Caco-2 (cell line): ENCODE data around the gene NIPSNAP2. TPM values are rescaled to one million over a fixed set of nuclear protein-coding genes. Genes with fewer than 3 reads are reported as not detected.
A peak's percentile ranks its signal among the peaks of the same experiment; 100 is the strongest.
"Not testable (repeated sequence)": the region's sequence is repeated elsewhere in the genome, so short reads cannot be mapped to it uniquely, and the experiment has no call there.

Experiments
- BruUV-seq: library from RNA; stranded (reverse); fragments of 400-500 nt; replicated peaks from 2 replicates; lab custom pipeline; 2021; lab: Mats Ljungman, UMichigan
- CTCF ChIA-PET: fragments of 300-600 bp; sonication (Branson Sonifier 250); formaldehyde crosslinking; loops from one replicate; lab custom pipeline; 2022; ENCODE audit warnings: antibody characterized with exemption; lab: Charles Lee
- POLR2A ChIA-PET: fragments of 300-600 bp; sonication (Branson Sonifier 250); formaldehyde crosslinking; loops from one replicate; lab custom pipeline; 2022; ENCODE audit warnings: antibody characterized with exemption; lab: Charles Lee
- DNase-seq, 2 experiments: peaks; one replicate each; pipeline versions ENCODE4 v3.0.0 to v3.0.0-alpha.2; 2020 to 2022
- H3K27me3 ChIP-seq: replicated peaks from 2 replicates; pipeline ENCODE4 v1.6.0; 2011; ENCODE audit warnings: low read length; ENCODE audit not compliant: control insufficient read depth, insufficient read depth
- H3K36me3 ChIP-seq: 2 replicates; pipeline ENCODE4 v1.5.1; 2011; ENCODE audit warnings: low read length; ENCODE audit not compliant: control insufficient read depth, insufficient read depth
- H3K4me1 ChIP-seq: fragments of 250-450 bp; sonication (Bioruptor Pico); 2 replicates; pipeline ENCODE4 v1.5.1; 2020; ENCODE audit warnings: mild to moderate bottlenecking
- H3K4me3 ChIP-seq: 2 replicates; pipeline ENCODE4 v1.5.1; 2011; ENCODE audit warnings: low read depth, mild to moderate bottlenecking, control low read depth, low read length
- H3K9me3 ChIP-seq: fragments of 250-450 bp; sonication (Bioruptor Pico); 2 replicates; pipeline ENCODE4 v1.5.1; 2020; ENCODE audit warnings: mild to moderate bottlenecking, moderate library complexity
- H3K27ac Mint-ChIP-seq: one replicate; pipeline ENCODE4 v1.8.0; 2022; ENCODE audit warnings: mixed read lengths; ENCODE audit not compliant: unreplicated experiment
- H3K27me3 Mint-ChIP-seq: one replicate; pipeline ENCODE4 v1.8.0; 2022; ENCODE audit warnings: mixed read lengths; ENCODE audit not compliant: insufficient read depth, unreplicated experiment
- H3K36me3 Mint-ChIP-seq: one replicate; pipeline ENCODE4 v1.8.0; 2022; ENCODE audit warnings: mild to moderate bottlenecking, mixed read lengths; ENCODE audit not compliant: insufficient read depth, unreplicated experiment
- H3K4me1 Mint-ChIP-seq: one replicate; pipeline ENCODE4 v1.8.0; 2022; ENCODE audit warnings: low read depth, mixed read lengths; ENCODE audit not compliant: unreplicated experiment
- H3K4me3 Mint-ChIP-seq: one replicate; pipeline ENCODE4 v1.8.0; 2022; ENCODE audit warnings: mild to moderate bottlenecking, moderate library complexity, mixed read lengths; ENCODE audit not compliant: unreplicated experiment
- H3K9me3 Mint-ChIP-seq: one replicate; pipeline ENCODE4 v1.8.0; 2022; ENCODE audit warnings: mixed read lengths; ENCODE audit not compliant: unreplicated experiment
- intact Hi-C: fragments of 100-400 bp; cut with micrococcal nuclease; formaldehyde crosslinking; loops from one replicate; pipeline ENCODE4 v1.10.0; 2022; ENCODE audit not compliant: unreplicated experiment
- total RNA-seq: library from RNA; stranded (reverse); gene quantifications from 2 replicates; pipeline ENCODE4 v1.2.3, GENCODE V29; 2022
- TF ChIP-seq, protein P1 (sequence below), 2 experiments: fragments of 200-600 bp in 1 of 2; IDR thresholded peaks; 1 replicate in 1 of 2; 2 replicates in 1 of 2; pipeline versions ENCODE4 v1.5.1 to v1.8.0; 2011 to 2022; ENCODE audit warnings: antibody characterized with exemption in 1 of 2, control low read depth in 1 of 2, inconsistent platforms in 1 of 2, low read depth in 1 of 2, low read length in 1 of 2, mild to moderate bottlenecking in 1 of 2, moderate library complexity in 1 of 2; ENCODE audit not compliant: insufficient read depth in 1 of 2, severe bottlenecking in 1 of 2, unreplicated experiment in 1 of 2

NIPSNAP2 gene
- total RNA-seq, 1 experiment from 2014 or later = 63.4 TPM

DNA sequence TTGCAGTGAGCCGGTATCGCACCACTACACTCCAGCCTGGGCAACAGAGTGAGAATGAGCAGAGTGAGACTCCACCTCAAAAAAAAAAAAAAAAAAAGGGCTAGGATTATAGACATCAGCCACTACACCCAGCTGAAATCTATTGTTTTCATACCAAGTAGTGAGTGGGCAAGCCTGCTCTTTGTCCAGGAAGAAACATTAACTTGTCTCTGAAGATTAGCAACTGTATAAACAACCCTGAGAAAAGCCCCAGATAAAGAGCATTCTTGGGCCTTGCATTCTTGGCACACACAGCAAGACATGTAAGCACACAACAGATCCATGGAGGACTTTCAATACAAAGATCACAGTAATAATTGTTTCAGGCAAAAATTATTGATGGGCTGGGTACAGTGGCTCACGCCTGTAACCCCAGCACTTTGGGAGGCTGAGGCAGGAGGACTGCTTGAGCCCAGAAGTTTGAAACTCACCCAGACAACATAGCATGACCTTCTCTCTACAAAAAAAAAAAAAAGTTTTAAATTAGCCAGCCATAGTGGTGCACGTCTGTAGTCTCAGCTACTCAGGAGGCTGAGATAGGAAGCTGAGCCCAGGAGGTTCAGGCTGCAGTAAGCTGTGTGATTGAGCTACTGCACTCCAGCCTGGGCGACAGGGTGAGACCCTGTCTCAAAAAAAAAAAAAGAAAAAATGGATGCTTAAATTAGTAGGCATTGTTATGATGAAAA, 82.5 kb downstream of the NIPSNAP2 start:
- peaks cover 33% of the 10 kb centered on the region for H3K4me1 ChIP-seq
- intact Hi-C loops = loop anchor here (1.0 kb wide), 1 partner anchor 13 kb away; no protein-coding TSS in a partner anchor
- H3K27me3 Mint-ChIP-seq = no peaks in the 10 kb centered on the region
- peak overlapping the region; percentile 58 for H3K4me3 Mint-ChIP-seq
- no peaks in the 10 kb centered on the region for H3K36me3 ChIP-seq
- POLR2A ChIA-PET = interaction anchor here (0.6 to 1.8 kb wide), 6 partner anchors 13 to 444 kb away, joined by 3 to 9 read pairs (median 4); partner anchors contain the start of gene CHCHD2
- BruUV-seq = no TSS peak
- peak overlapping the region; percentile 75 for H3K27ac Mint-ChIP-seq
- peaks cover 38% of the 10 kb centered on the region for H3K36me3 Mint-ChIP-seq
- DNase-seq = peak; percentile 71 to 77
- peaks cover 11% of the 10 kb centered on the region for H3K4me1 Mint-ChIP-seq
- no peaks in the 10 kb centered on the region for H3K9me3 Mint-ChIP-seq
- TF ChIP-seq, protein P1, sequence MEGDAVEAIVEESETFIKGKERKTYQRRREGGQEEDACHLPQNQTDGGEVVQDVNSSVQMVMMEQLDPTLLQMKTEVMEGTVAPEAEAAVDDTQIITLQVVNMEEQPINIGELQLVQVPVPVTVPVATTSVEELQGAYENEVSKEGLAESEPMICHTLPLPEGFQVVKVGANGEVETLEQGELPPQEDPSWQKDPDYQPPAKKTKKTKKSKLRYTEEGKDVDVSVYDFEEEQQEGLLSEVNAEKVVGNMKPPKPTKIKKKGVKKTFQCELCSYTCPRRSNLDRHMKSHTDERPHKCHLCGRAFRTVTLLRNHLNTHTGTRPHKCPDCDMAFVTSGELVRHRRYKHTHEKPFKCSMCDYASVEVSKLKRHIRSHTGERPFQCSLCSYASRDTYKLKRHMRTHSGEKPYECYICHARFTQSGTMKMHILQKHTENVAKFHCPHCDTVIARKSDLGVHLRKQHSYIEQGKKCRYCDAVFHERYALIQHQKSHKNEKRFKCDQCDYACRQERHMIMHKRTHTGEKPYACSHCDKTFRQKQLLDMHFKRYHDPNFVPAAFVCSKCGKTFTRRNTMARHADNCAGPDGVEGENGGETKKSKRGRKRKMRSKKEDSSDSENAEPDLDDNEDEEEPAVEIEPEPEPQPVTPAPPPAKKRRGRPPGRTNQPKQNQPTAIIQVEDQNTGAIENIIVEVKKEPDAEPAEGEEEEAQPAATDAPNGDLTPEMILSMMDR (IDR thresholded peaks at IDR 0.05; ENCODE audit: insufficient read depth in 1 of 2, low read depth in 1 of 2, low read length in 1 of 2, severe bottlenecking in 1 of 2, unreplicated experiment in 1 of 2) = no peak
- no peaks in the 10 kb centered on the region for H3K9me3 ChIP-seq
- CTCF ChIA-PET = interaction anchor here (0.6 to 1.5 kb wide), 3 partner anchors 13 to 46 kb away, joined by 3 to 9 read pairs (median 8); partner anchors contain the start of gene PHKG1
- no peaks in the 10 kb centered on the region for H3K27me3 ChIP-seq
- H3K4me3 ChIP-seq = no peak overlapping the region

DNA sequence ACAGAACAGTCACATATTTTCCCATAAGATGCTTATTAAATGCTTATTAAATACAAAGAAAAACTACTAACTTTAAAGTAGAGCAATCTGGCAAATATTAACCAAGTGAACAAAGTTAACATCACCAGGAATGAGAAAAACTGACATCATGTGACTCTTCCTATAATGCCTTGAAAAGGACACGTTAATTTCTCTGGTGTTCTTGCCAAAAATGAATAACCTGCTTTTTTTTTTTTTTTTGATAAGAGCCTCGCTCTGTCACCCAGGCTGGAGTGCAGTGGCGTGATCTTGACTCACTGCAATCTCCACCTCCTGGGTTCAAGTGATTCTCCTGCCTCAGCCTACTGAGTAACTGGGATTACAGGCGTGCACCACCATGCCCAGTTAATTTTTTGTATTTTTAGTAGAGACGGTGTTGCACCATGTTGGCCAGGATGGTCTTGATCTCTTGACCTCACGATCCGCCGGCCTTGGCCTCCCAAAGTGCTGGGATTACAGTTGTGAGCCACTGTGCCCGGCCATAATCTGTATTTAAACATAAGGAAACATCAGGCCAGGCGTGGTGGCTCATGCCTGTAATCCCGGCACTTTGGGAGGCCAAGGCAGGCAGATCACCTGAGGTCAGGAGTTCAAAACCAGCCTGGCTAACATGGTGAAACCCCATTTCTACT, 83.2 kb downstream of the NIPSNAP2 start:
- CTCF ChIA-PET = interaction anchor here (1.5 kb wide), 1 partner anchor 13 kb away, joined by 8 read pairs; no protein-coding TSS in a partner anchor
- BruUV-seq, intact Hi-C loops: not testable (repeated sequence)

DNA sequence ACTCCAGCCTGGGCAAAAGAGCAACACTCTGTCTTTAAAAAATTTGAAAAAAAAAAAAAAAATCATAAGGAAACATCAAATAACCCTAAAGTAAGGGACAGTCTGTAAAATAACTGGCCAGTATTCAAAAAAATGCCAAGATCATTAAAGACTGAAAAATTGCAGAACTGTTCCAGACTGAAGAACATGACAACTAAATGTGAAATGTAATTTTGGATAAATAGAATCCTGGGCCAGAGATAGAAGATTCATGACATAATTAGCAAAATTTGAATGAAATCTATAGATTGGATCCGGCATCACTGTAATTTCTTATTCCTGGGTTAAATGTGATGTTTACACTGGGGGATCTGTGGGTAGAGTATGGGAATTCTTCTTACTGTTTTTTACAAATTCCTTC, 83.9 kb downstream of the NIPSNAP2 start:
- ChIA-PET CTCF (no interaction called here), POLR2A (no interaction called here)
- Mint-ChIP-seq H3K4me1 (peaks cover 11% of the 10 kb centered on the region), H3K27ac (no peak overlapping the region), H3K27me3 (no peaks in the 10 kb centered on the region), H3K9me3 (no peaks in the 10 kb centered on the region), H3K36me3 (peaks cover 40% of the 10 kb centered on the region), H3K4me3 (no peak overlapping the region)
- H3K4me1 ChIP-seq = peaks cover 39% of the 10 kb centered on the region
- no peaks in the 10 kb centered on the region for H3K27me3 ChIP-seq
- intact Hi-C loops = no loop called here
- H3K4me3 ChIP-seq = no peak overlapping the region
- DNase-seq = no peak
- TF ChIP-seq, protein P1 (IDR thresholded peaks at IDR 0.05; ENCODE audit: insufficient read depth in 1 of 2, low read depth in 1 of 2, low read length in 1 of 2, severe bottlenecking in 1 of 2, unreplicated experiment in 1 of 2) = no peak
- H3K36me3 ChIP-seq = no peaks in the 10 kb centered on the region
- no TSS peak for BruUV-seq
- no peaks in the 10 kb centered on the region for H3K9me3 ChIP-seq

More for the DNA sequence above, 83.2 kb downstream of the NIPSNAP2 start:
- H3K9me3 ChIP-seq, H3K27me3 Mint-ChIP-seq, H3K27ac Mint-ChIP-seq, H3K27me3 ChIP-seq, H3K4me3 ChIP-seq, H3K36me3 ChIP-seq, H3K9me3 Mint-ChIP-seq: not testable (repeated sequence)
- peak overlapping the region; percentile 58 for H3K4me3 Mint-ChIP-seq
- POLR2A ChIA-PET = interaction anchor here (0.6 to 1.8 kb wide), 3 partner anchors 13 to 209 kb away, joined by 3 to 9 read pairs (median 4); no protein-coding TSS in a partner anchor
- H3K4me1 Mint-ChIP-seq = peaks cover 11% of the 10 kb centered on the region
- peak in 1 of 2 experiments; percentile 14 for DNase-seq
- peaks cover 38% of the 10 kb centered on the region for H3K36me3 Mint-ChIP-seq
- peaks cover 33% of the 10 kb centered on the region for H3K4me1 ChIP-seq

DNA sequence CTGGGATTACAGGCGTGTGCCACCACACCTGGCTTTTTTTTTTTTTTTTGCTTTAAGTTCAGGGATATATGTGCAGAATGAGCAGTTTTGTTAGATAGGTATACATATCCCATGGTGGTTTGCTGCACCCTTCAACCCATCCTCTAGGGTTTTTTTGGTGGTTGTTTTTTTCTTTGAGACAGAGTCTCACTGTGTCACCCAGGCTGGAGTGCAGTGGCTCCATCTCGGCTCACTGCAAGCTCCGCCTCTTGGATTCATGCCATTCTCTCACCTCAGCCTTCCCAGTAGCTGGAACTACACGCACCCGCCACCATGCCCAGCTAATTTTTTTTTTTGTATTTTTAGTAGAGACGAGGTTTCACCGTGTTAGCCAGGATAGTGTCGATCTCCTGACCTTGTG, 84.4 kb downstream of the NIPSNAP2 start:
- peak in 1 of 2 experiments; percentile 40 for DNase-seq
- CTCF ChIA-PET, H3K36me3 ChIP-seq, H3K27ac Mint-ChIP-seq, BruUV-seq, H3K9me3 ChIP-seq, H3K4me3 Mint-ChIP-seq, POLR2A ChIA-PET, H3K9me3 Mint-ChIP-seq, H3K4me3 ChIP-seq, H3K27me3 ChIP-seq, intact Hi-C loops, H3K27me3 Mint-ChIP-seq: not testable (repeated sequence)
- Mint-ChIP-seq H3K4me1 (peaks cover 11% of the 10 kb centered on the region), H3K36me3 (peaks cover 45% of the 10 kb centered on the region)
- peaks cover 44% of the 10 kb centered on the region for H3K4me1 ChIP-seq
